ENCODE results near the gene NOSIP.

NOSIP gene

GRCh38 chr19:49570997-49571676 lies 9.2 kb downstream of the NOSIP start:
- DNase-seq: no peak

- peak; percentile 51 for DNase-seq
These were observed 10.1 kb downstream of the NOSIP start for GRCh38 chr19:49570138-49570856.

GRCh38 chr19:49567861-49568441 lies 12.4 kb downstream of the NOSIP start:
- DNase-seq: peak; percentile 32

GRCh38 chr19:49566302-49566701 lies 14.1 kb downstream of the NOSIP start:
- DNase-seq: no peak

- DNase-seq: no peak
These were observed 15.1 kb downstream of the NOSIP start for GRCh38 chr19:49565261-49565660.

GRCh38 chr19:49564616-49565045 lies 15.7 kb downstream of the NOSIP start:
- DNase-seq: peak; percentile 52

GRCh38 chr19:49560358-49560900 lies 19.9 kb downstream of the NOSIP start:
- DNase-seq: peak; percentile 38

GRCh38 chr19:49559928-49560327 lies 20.4 kb downstream of the NOSIP start:
- peak; percentile 32 for DNase-seq

- no peak for DNase-seq
These were observed 20.9 kb downstream of the NOSIP start for GRCh38 chr19:49559443-49559842.

GRCh38 chr19:49558591-49558990 lies 21.8 kb downstream of the NOSIP start:
- peak; percentile 29 for DNase-seq

- no peak for DNase-seq
These were observed 22.6 kb downstream of the NOSIP start for GRCh38 chr19:49557641-49558325.

- peak; percentile 42 for DNase-seq
These were observed 23.7 kb downstream of the NOSIP start for GRCh38 chr19:49556412-49557398.

- DNase-seq: peak; percentile 81
These were observed 24.6 kb downstream of the NOSIP start for GRCh38 chr19:49555600-49556411.

- DNase-seq: peak; percentile 29
These were observed 25.6 kb downstream of the NOSIP start for GRCh38 chr19:49554701-49555181.

GRCh38 chr19:49553451-49554271 lies 26.7 kb downstream of the NOSIP start:
- DNase-seq: peak; percentile 58

GRCh38 chr19:49552749-49553148 lies 27.6 kb downstream of the NOSIP start:
- no peak for DNase-seq

- DNase-seq: no peak
These were observed 28.8 kb downstream of the NOSIP start for GRCh38 chr19:49551531-49551930.

- no peak for DNase-seq
These were observed 31.3 kb downstream of the NOSIP start for GRCh38 chr19:49549045-49549444.

- peak; percentile 33 for DNase-seq
These were observed 33.4 kb downstream of the NOSIP start for GRCh38 chr19:49546825-49547565.
